GM12873 (cell line): Measurements from ENCODE around the gene IPPK.

ENCODE experiments used
- CTCF ChIP-seq: IDR thresholded peaks from 2 replicates; pipeline ENCODE4 v1.5.1; 2012; ENCODE audit warnings: low read depth, mild to moderate bottlenecking, moderate library complexity, low read length, control low read depth; ENCODE audit not compliant: insufficient read depth; ENCODE audit errors: missing control alignments

Gene IPPK

DNA sequence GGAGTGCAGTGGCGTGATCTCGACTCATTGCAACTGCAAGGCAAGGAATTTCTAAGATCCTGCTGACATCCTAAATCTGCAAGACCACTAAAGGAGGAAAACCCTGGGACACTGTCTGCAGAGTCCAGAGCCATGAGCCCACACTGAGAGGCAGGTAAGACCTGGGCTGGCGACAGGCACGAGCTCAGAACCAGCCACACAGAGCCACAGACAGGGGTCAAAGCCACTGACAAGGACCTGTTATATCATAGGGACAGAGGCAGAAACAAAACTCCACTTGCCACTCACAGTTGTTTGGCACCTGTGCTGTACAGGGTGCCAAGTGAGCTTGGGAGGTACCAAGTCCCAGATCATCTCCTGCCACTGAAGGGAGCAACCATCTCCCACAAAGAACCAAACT is 34.2 kb downstream of the IPPK start:
- no peak for TF ChIP-seq CTCF

DNA sequence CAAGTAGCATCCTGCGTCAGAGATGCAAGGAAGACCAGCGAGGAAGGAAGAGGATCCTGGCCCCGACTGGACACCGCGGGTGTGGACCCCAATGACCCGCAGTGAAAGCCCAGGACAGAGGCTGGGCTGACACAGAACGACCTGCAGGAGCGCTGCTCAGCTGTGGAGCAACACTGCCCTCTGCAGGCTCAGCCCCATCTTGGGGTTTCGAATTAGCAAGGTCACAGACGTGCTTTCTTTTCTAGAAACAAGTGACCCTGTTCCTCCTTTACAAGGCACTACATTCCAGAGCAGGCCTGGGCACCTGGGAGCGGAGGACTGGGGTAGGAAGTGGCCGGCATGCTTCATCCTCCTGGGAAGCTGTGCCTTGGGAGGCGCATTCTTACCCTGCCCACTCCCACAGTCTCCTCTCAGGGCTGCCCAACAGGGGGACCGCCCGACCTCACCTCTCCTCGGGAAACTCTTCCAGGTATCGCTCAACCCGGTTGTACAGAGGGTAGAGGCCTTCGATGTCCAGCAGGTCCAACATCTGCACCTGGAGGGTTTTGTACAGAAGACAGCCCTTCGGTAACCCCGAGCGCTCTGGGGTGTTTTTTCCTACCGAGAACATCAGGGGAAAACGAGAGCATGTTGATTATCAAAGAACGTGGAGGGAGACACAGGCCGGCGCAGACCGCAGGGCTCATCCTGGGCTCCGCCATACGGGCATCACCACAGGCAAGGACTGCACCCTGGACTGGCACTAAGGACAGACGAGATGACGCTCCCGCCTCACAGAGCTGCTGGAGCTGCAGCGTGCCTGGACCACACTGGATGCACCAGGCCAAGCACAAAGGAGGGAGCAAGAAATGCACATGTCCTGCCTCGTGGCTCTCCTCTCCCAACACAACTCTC is 35.0 kb downstream of the IPPK start:
- TF ChIP-seq CTCF = peak; percentile 99

DNA sequence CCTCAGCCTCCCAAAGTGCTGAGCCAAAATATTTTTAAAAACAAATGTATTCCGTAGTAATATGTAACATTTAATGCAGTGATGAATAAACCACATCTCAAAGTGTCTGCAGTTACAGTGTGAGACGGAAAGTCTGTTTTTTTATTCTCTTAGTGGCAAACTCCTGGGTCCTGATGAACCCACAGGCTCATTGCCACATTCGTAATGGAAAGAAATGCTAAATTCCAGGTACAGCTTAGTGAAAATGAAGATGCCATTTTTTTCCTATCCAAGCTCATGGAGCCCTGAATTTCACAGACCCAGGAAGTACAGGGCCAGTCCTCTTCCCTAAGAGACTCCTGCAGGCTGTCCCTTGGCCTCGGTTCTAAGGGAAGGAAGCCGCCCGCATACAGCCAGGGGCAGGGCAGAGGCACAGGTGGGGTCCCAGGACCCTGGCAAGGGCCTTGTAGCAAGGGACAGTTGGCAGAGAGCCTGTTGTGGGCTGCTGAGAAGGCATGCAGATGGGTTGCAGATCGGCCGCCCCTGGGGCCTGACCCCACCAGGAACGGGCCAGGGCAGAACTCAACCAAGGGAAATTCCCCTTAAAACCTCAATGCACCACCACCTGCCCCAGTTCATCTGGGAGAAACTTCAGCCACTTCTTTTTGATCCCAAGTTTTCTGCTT is 36.2 kb downstream of the IPPK start:
- TF ChIP-seq CTCF = no peak

GRCh38 chr9:92632641-92633040 is 37.3 kb downstream of the IPPK start:
- TF ChIP-seq CTCF = no peak

GRCh38 chr9:92631452-92632343 is 38.2 kb downstream of the IPPK start:
- no peak for TF ChIP-seq CTCF

GRCh38 chr9:92627651-92628050 is 42.3 kb downstream of the IPPK start:
- no peak for TF ChIP-seq CTCF
